Liver (tissue), 10 donors: Measurements from ENCODE around the gene ZFP36. TPM values are rescaled to one million over a fixed set of nuclear protein-coding genes. Genes with fewer than 3 reads are reported as not detected.
A peak's percentile ranks its signal among the peaks of the same experiment; 100 is the strongest.
"Not testable (repeated sequence)": the region's sequence is repeated elsewhere in the genome, so short reads cannot be mapped to it uniquely, and the experiment has no call there.

Experiments
- DNase-seq: peaks from one replicate; pipeline ENCODE4 v3.0.0-alpha.2; 2017; ENCODE audit warnings: low spot score
- H3K27ac ChIP-seq, 2 donors: one replicate each; pipeline ENCODE4 v1.7.0; 2013; ENCODE audit warnings: inconsistent platforms in 2 of 2, low read length in 2 of 2, control low read depth in 1 of 2, low read depth in 1 of 2, mild to moderate bottlenecking in 1 of 2
- H3K27me3 ChIP-seq, 4 donors: one replicate each; pipeline versions ENCODE4 v1.6.1 to v1.7.0; 2013; ENCODE audit warnings: low read length in 3 of 4, inconsistent platforms in 1 of 4, mild to moderate bottlenecking in 1 of 4, moderate library complexity in 1 of 4; ENCODE audit not compliant: control insufficient read depth in 4 of 4, insufficient read depth in 4 of 4
- H3K36me3 ChIP-seq, 4 donors: one replicate each; pipeline versions ENCODE4 v1.6.1 to v1.7.0; 2013; ENCODE audit warnings: low read length in 3 of 4, mild to moderate bottlenecking in 3 of 4, low read depth in 1 of 4, moderate library complexity in 1 of 4; ENCODE audit not compliant: control insufficient read depth in 4 of 4, insufficient read depth in 3 of 4
- H3K4me1 ChIP-seq, 4 donors: one replicate each; pipeline versions ENCODE4 v1.6.1 to v1.7.0; 2013; ENCODE audit warnings: low read length in 3 of 4, mild to moderate bottlenecking in 3 of 4, moderate library complexity in 1 of 4; ENCODE audit not compliant: control insufficient read depth in 4 of 4, insufficient read depth in 4 of 4
- H3K4me3 ChIP-seq, 3 donors: one replicate each; pipeline versions ENCODE4 v1.6.1 to v1.7.0; 2013; ENCODE audit warnings: low read length in 3 of 3, control low read depth in 1 of 3, low read depth in 1 of 3, mild to moderate bottlenecking in 1 of 3
- H3K9ac ChIP-seq, 2 donors: one replicate each; pipeline ENCODE4 v1.7.0; 2013; ENCODE audit warnings: low read length in 2 of 2, mild to moderate bottlenecking in 2 of 2, moderate library complexity in 2 of 2, control low read depth in 1 of 2, low read depth in 1 of 2
- H3K9me3 ChIP-seq, 4 donors: one replicate each; pipeline versions ENCODE4 v1.6.1 to v1.7.0; 2013; ENCODE audit warnings: low read length in 3 of 4; ENCODE audit not compliant: control insufficient read depth in 4 of 4
- HNF4A ChIP-seq, 2 donors: conservative IDR thresholded peaks; 2 replicates each; pipeline ENCODE4 v1.6.1; 2016; ENCODE audit warnings: antibody characterized with exemption in 2 of 2, mild to moderate bottlenecking in 2 of 2
- REST ChIP-seq: IDR thresholded peaks from 2 replicates; pipeline ENCODE4 v1.6.1; 2016; ENCODE audit warnings: antibody characterized with exemption, mild to moderate bottlenecking
- RXRA ChIP-seq, 2 donors: IDR thresholded peaks; 2 replicates each; pipeline ENCODE4 v1.6.1; 2017 to 2018; ENCODE audit warnings: antibody characterized with exemption in 2 of 2, mild to moderate bottlenecking in 1 of 2
- ZBTB33 ChIP-seq: IDR thresholded peaks from 2 replicates; pipeline ENCODE4 v1.6.1; 2016; ENCODE audit warnings: antibody characterized with exemption
- WGBS: extraction: QIAGEN DNeasy Blood & Tissue Kit; methylation state at CpG from one replicate; pipeline ENCODE4 v1.1.7; 2013; 5-methylcytosine and 5-hydroxymethylcytosine counted together
- polyA plus RNA-seq, 2 donors: library from polyadenylated mRNA; stranded (reverse) in 1 of 2; unstranded in 1 of 2; fragments of 200-250 nt in 1 of 2; fragments of >200 nt in 1 of 2; fragmentation: Nextera tagmentation in 1 of 2; extraction: Ambion mirVana in 1 of 2; gene quantifications; one replicate each; pipeline versions ENCODE4 v1.2.1 to v1.2.3, GENCODE V29; 2013 to 2015
- small RNA-seq: library from RNA; depleted of rRNA; stranded (forward); fragments of <200 nt; gene quantifications from one replicate; pipeline ENCODE3, GENCODE V24; 2014
- total RNA-seq, 2 donors: library from RNA; depleted of rRNA; stranded (reverse); fragments of >200 nt; gene quantifications; one replicate each; pipeline ENCODE4 v1.2.3, GENCODE V29; 2014
- donor health status: healthy.
- donor health status: healthy.
- donor health status: healthy.
- donor health status: healthy.
- donor health status: healthy.

ZFP36 gene
- total and polyA plus RNA-seq, 4 donors, result 3.6 to 91.9 (median 35.5) TPM

- TF ChIP-seq ZBTB33 (no peak), REST (no peak)
- WGBS, result 84% methylated on average over 8 of the region's 8 CpGs
- Histone ChIP-seq H3K36me3 (peaks cover 0 to 18% (median 7%) of the 10 kb centered on the region in 4 donors), H3K4me1 (peaks cover 13 to 38% (median 27%) of the 10 kb centered on the region in 4 donors), H3K4me3 (no peak overlapping the region), H3K9me3 (no peaks in the 10 kb centered on the region), H3K27me3 (no peaks in the 10 kb centered on the region), H3K27ac (no peak overlapping the region), H3K9ac (no peak overlapping the region)
- DNase-seq, result no peak
Observed at GRCh38 chr19:39449116-39449797, 42.6 kb downstream of the ZFP36 start.

GRCh38 chr19:39451257-39451656 is 44.6 kb downstream of the ZFP36 start:
- H3K27me3 ChIP-seq, H3K4me3 ChIP-seq, DNase-seq, H3K9me3 ChIP-seq, H3K9ac ChIP-seq, H3K27ac ChIP-seq: not testable (repeated sequence)
- TF ChIP-seq HNF4A (conservative IDR thresholded peaks at IDR 0.05) (peak; percentile 40 to 56), RXRA (IDR thresholded peaks at IDR 0.05) (peak; percentile 19 to 57)
- Histone ChIP-seq H3K4me1 (peaks cover 13 to 32% (median 24%) of the 10 kb centered on the region in 4 donors), H3K36me3 (peaks cover 2 to 23% (median 11%) of the 10 kb centered on the region in 4 donors)
- WGBS, result 44% methylated on average over 8 of the region's 8 CpGs

Small RNA genes within 50 kb of the gene (small RNA-seq; reads per million reads assigned to genes)
- gene MIR4530, result not detected
- gene RN7SL566P, result not detected

Other genes starting within 250 kb of the ZFP36 start
- not detected for gene NCCRP1, start 209.9 kb upstream of the ZFP36 start, total RNA-seq
- not detected for gene NCCRP1, start 209.9 kb upstream of the ZFP36 start, polyA plus RNA-seq
- not detected for gene SYCN, start 202.6 kb upstream of the ZFP36 start, total RNA-seq
- not detected for gene SYCN, start 202.6 kb upstream of the ZFP36 start, polyA plus RNA-seq
- not detected for gene IFNL3, start 161.8 kb upstream of the ZFP36 start, total RNA-seq
- not detected for gene IFNL3, start 161.8 kb upstream of the ZFP36 start, polyA plus RNA-seq
- gene IFNL4, start 158.0 kb upstream of the ZFP36 start, total RNA-seq, result not detected
- not detected for gene IFNL4, start 158.0 kb upstream of the ZFP36 start, polyA plus RNA-seq
- gene IFNL2, start 138.5 kb upstream of the ZFP36 start, total RNA-seq, result not detected
- gene IFNL2, start 138.5 kb upstream of the ZFP36 start, polyA plus RNA-seq, result not detected
- gene IFNL1, start 110.4 kb upstream of the ZFP36 start, total RNA-seq, result not detected
- gene IFNL1, start 110.4 kb upstream of the ZFP36 start, polyA plus RNA-seq, result not detected
- under 1 TPM; 0.75 to 0.98 TPM for gene LRFN1, start 86.0 kb upstream of the ZFP36 start, total RNA-seq
- under 1 TPM; 0.11 to 0.55 TPM for gene LRFN1, start 86.0 kb upstream of the ZFP36 start, polyA plus RNA-seq
- gene GMFG, start 70.8 kb upstream of the ZFP36 start, total RNA-seq, result 10 to 100 TPM in 1 of 2 donors, 1 to 10 TPM in 1; 9.1 to 20.6 TPM
- 10 to 100 TPM; 19.1 to 24.2 TPM for gene GMFG, start 70.8 kb upstream of the ZFP36 start, polyA plus RNA-seq
- 10 to 100 TPM; 22.5 to 38.4 TPM for gene SAMD4B, start 64.4 kb upstream of the ZFP36 start, total RNA-seq
- 10 to 100 TPM; 17.3 to 39.4 TPM for gene SAMD4B, start 64.4 kb upstream of the ZFP36 start, polyA plus RNA-seq
- 10 to 100 TPM; 13.7 to 16.7 TPM for gene PAF1, start 15.7 kb upstream of the ZFP36 start, total RNA-seq
- 10 to 100 TPM; 21.2 to 29.4 TPM for gene PAF1, start 15.7 kb upstream of the ZFP36 start, polyA plus RNA-seq
- 10 to 100 TPM; 11.0 to 13.8 TPM for gene MED29, start 15.5 kb upstream of the ZFP36 start, total RNA-seq
- 10 to 100 TPM; 21.0 to 24.2 TPM for gene MED29, start 15.5 kb upstream of the ZFP36 start, polyA plus RNA-seq
- gene PLEKHG2, start 5.8 kb downstream of the ZFP36 start, total RNA-seq, result 1 to 10 TPM; 3.7 to 4.5 TPM
- gene PLEKHG2, start 5.8 kb downstream of the ZFP36 start, polyA plus RNA-seq, result 1 to 10 TPM; 2.1 to 2.2 TPM
- 100 to 1,000 TPM; 109 to 111 TPM for gene RPS16, start 29.1 kb downstream of the ZFP36 start, total RNA-seq
- 1,000 to 10,000 TPM in 1 of 2 donors, 100 to 1,000 TPM in 1; 324 to 1,094 TPM for gene RPS16, start 29.1 kb downstream of the ZFP36 start, polyA plus RNA-seq
- 10 to 100 TPM; 19.3 to 48.0 TPM for gene SUPT5H, start 38.7 kb downstream of the ZFP36 start, total RNA-seq
- gene SUPT5H, start 38.7 kb downstream of the ZFP36 start, polyA plus RNA-seq, result 10 to 100 TPM; 42.5 to 52.5 TPM
- gene TIMM50, start 74.0 kb downstream of the ZFP36 start, total RNA-seq, result 10 to 100 TPM; 24.3 to 28.9 TPM
- 10 to 100 TPM; 32.1 to 39.9 TPM for gene TIMM50, start 74.0 kb downstream of the ZFP36 start, polyA plus RNA-seq
- gene DLL3, start 92.1 kb downstream of the ZFP36 start, total RNA-seq, result not detected
- not detected for gene DLL3, start 92.1 kb downstream of the ZFP36 start, polyA plus RNA-seq
- not detected for gene SELENOV, start 108.3 kb downstream of the ZFP36 start, total RNA-seq
- gene SELENOV, start 108.3 kb downstream of the ZFP36 start, polyA plus RNA-seq, result not detected
- gene EID2B, start 126.0 kb downstream of the ZFP36 start, total RNA-seq, result 1 to 10 TPM; 1.1 to 1.4 TPM
- gene EID2B, start 126.0 kb downstream of the ZFP36 start, polyA plus RNA-seq, result 1 to 10 TPM in 1 of 2 donors, under 1 TPM in 1; 0.38 to 1.1 TPM
- 1 to 10 TPM; 3.3 to 8.5 TPM for gene EID2, start 133.3 kb downstream of the ZFP36 start, total RNA-seq
- 1 to 10 TPM; 1.5 to 5.7 TPM for gene EID2, start 133.3 kb downstream of the ZFP36 start, polyA plus RNA-seq
- gene LGALS13, start 195.7 kb downstream of the ZFP36 start, total RNA-seq, result not detected
- gene LGALS13, start 195.7 kb downstream of the ZFP36 start, polyA plus RNA-seq, result not detected
- gene LGALS16, start 249.1 kb downstream of the ZFP36 start, total RNA-seq, result not detected
- gene LGALS16, start 249.1 kb downstream of the ZFP36 start, polyA plus RNA-seq, result not detected